ENCODE measurements around the gene RPL12.

DNA sequence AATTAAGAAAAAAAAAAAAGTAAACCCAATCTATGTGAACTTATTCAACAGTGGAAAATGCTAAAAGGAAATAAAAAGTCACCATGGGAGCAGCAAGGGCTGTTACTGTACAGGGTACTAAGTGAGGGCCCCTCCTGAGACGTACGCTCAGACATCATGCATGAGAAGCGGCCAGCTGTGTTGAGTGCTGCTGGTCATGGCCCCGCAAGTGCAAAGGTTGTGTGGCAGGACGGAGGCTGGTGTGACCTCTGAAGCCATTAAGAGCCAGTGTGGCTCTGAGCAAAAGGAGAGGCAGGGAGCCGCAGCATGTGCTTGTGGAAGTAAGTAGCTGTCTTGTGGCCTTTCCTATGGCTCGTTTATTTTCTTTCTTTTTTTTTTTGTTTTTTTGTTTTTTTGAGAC lies 30.1 kb downstream of the RPL12 start:
- TF ChIP-seq, protein P1, sequence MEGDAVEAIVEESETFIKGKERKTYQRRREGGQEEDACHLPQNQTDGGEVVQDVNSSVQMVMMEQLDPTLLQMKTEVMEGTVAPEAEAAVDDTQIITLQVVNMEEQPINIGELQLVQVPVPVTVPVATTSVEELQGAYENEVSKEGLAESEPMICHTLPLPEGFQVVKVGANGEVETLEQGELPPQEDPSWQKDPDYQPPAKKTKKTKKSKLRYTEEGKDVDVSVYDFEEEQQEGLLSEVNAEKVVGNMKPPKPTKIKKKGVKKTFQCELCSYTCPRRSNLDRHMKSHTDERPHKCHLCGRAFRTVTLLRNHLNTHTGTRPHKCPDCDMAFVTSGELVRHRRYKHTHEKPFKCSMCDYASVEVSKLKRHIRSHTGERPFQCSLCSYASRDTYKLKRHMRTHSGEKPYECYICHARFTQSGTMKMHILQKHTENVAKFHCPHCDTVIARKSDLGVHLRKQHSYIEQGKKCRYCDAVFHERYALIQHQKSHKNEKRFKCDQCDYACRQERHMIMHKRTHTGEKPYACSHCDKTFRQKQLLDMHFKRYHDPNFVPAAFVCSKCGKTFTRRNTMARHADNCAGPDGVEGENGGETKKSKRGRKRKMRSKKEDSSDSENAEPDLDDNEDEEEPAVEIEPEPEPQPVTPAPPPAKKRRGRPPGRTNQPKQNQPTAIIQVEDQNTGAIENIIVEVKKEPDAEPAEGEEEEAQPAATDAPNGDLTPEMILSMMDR (IDR thresholded peaks at IDR 0.05; ENCODE audit: borderline replicate concordance, extremely low read depth, low read length, poor library complexity, severe bottlenecking) = no peak
- no peak for TF ChIP-seq EZH2 (IDR thresholded peaks at IDR 0.05; ENCODE audit: borderline replicate concordance, low read depth, low read length, severe bottlenecking)
